HEK293T (cell line): ENCODE data around the gene TRIM37.

Source experiments
- ARNT ChIP-seq: fragments of 450-650 bp; IDR thresholded peaks from 2 replicates; pipeline ENCODE4 v1.6.1; 2017; ENCODE audit warnings: mild to moderate bottlenecking
- BHLHE40 ChIP-seq: fragments of 450-650 bp; IDR thresholded peaks from 2 replicates; pipeline ENCODE4 v1.6.1; 2016; ENCODE audit warnings: mild to moderate bottlenecking, moderate library complexity, borderline replicate concordance
- CTBP1 ChIP-seq: fragments of 450-650 bp; IDR thresholded peaks from 2 replicates; pipeline ENCODE4 v1.6.1; 2016; ENCODE audit warnings: borderline replicate concordance
- FOXA1 ChIP-seq: fragments of 450-650 bp; IDR thresholded peaks from 2 replicates; pipeline ENCODE4 v1.6.1; 2016; ENCODE audit warnings: mild to moderate bottlenecking
- FOXK2 ChIP-seq: fragments of 450-650 bp; IDR thresholded peaks from 2 replicates; pipeline ENCODE4 v1.6.1; 2016; ENCODE audit warnings: mild to moderate bottlenecking
- FOXM1 ChIP-seq: fragments of 450-650 bp; IDR thresholded peaks from 2 replicates; pipeline ENCODE4 v1.6.1; 2017; ENCODE audit warnings: mild to moderate bottlenecking, borderline replicate concordance
- HDGF ChIP-seq: fragments of 450-650 bp; IDR thresholded peaks from 2 replicates; pipeline ENCODE4 v1.6.1; 2017; ENCODE audit warnings: antibody characterized with exemption, borderline replicate concordance
- NFRKB ChIP-seq: fragments of 450-650 bp; IDR thresholded peaks from 2 replicates; pipeline ENCODE4 v1.6.1; 2016; ENCODE audit warnings: mild to moderate bottlenecking, moderate library complexity
- SP1 ChIP-seq: fragments of 450-650 bp; IDR thresholded peaks from 2 replicates; pipeline ENCODE4 v1.6.1; 2017
- SUZ12 ChIP-seq: fragments of 450-650 bp; IDR thresholded peaks from 2 replicates; pipeline ENCODE4 v1.6.1; 2016; ENCODE audit warnings: mild to moderate bottlenecking
- TARDBP ChIP-seq: fragments of 450-650 bp; IDR thresholded peaks from 2 replicates; pipeline ENCODE4 v1.6.1; 2016

DNA sequence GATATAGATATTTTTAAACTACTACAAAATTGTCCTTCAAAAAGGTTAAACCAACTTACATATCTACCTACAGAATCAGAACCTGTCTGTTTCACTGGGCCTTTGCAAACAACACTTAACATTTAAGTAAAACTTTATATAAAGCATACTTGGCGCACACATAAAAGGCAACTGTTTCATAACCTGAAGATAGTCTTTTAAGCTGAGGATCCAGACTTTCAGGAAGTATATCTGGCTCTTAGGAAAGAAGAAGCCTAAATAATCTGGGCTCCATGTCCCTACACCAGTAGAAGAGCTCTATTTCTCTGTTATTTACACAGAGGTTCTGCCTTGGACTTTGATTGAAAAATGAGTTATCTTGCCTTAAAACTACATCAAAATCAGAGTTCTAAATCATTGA lies 75.9 kb downstream of the TRIM37 start:
- TF ChIP-seq SP1 (no peak), FOXK2 (no peak), BHLHE40 (no peak), ARNT (no peak), SUZ12 (no peak), FOXA1 (no peak), FOXM1 (no peak), NFRKB (no peak), HDGF (no peak), CTBP1 (no peak), TARDBP (no peak)
